ENCODE results near the gene C12orf75.

DNA sequence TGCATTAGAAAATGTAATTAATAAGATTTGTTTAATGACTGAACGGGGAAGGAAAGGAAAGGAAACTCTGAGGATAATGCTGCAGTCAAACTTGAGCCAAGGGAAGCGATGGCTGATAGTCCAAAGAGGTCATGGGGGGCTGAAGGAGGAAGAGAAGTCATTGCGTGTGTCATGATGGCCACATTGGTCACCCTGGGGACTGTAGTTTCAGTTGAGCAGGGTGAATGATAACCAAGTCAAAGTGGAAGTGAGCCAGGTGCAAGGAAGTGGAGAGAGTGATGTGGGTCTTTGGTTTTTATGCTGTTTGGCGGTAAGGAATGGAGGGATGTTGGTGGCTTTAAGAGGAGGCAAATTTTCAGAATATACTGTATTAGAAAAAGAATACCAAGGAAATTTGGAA, 21.6 kb downstream of the C12orf75 start:
- TF ChIP-seq, protein P1, sequence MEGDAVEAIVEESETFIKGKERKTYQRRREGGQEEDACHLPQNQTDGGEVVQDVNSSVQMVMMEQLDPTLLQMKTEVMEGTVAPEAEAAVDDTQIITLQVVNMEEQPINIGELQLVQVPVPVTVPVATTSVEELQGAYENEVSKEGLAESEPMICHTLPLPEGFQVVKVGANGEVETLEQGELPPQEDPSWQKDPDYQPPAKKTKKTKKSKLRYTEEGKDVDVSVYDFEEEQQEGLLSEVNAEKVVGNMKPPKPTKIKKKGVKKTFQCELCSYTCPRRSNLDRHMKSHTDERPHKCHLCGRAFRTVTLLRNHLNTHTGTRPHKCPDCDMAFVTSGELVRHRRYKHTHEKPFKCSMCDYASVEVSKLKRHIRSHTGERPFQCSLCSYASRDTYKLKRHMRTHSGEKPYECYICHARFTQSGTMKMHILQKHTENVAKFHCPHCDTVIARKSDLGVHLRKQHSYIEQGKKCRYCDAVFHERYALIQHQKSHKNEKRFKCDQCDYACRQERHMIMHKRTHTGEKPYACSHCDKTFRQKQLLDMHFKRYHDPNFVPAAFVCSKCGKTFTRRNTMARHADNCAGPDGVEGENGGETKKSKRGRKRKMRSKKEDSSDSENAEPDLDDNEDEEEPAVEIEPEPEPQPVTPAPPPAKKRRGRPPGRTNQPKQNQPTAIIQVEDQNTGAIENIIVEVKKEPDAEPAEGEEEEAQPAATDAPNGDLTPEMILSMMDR (conservative IDR thresholded peaks at IDR 0.05), result no peak
- TF ChIP-seq ZFX (IDR thresholded peaks at IDR 0.05), result no peak
